Measurements from ENCODE around the gene NARF.

NARF gene

GRCh38 chr17:82489117-82489516 lies 30.6 kb downstream of the NARF start:
- H3K9me3 Mint-ChIP-seq: no peaks in the 10 kb centered on the region
- no peak overlapping the region for H3K4me3 Mint-ChIP-seq
- peaks cover 42% of the 10 kb centered on the region for H3K36me3 Mint-ChIP-seq (ENCODE audit: low read depth)
- H3K27me3 Mint-ChIP-seq (ENCODE audit: low read depth, poor library complexity): peaks cover 11% of the 10 kb centered on the region
- H3K4me1 Mint-ChIP-seq: peaks cover 15% of the 10 kb centered on the region
- DNase-seq: no peak
- no peak overlapping the region for H3K27ac Mint-ChIP-seq
- TF ChIP-seq CTCF (IDR thresholded peaks at IDR 0.05): no peak

- peak overlapping the region; percentile 65 for H3K27ac Mint-ChIP-seq
- H3K4me1 Mint-ChIP-seq: peaks cover 18% of the 10 kb centered on the region
- H3K27me3 Mint-ChIP-seq (ENCODE audit: low read depth, poor library complexity): peaks cover 19% of the 10 kb centered on the region
- peaks cover 35% of the 10 kb centered on the region for H3K36me3 Mint-ChIP-seq (ENCODE audit: low read depth)
- no peak for TF ChIP-seq CTCF (IDR thresholded peaks at IDR 0.05)
- no peak for DNase-seq
- no peaks in the 10 kb centered on the region for H3K9me3 Mint-ChIP-seq
- no peak overlapping the region for H3K4me3 Mint-ChIP-seq
Observed at GRCh38 chr17:82489851-82490511, 31.4 kb downstream of the NARF start.

- Mint-ChIP-seq H3K27me3 (ENCODE audit: low read depth, poor library complexity) (peaks cover 19% of the 10 kb centered on the region), H3K9me3 (no peaks in the 10 kb centered on the region), H3K36me3 (ENCODE audit: low read depth) (peaks cover 28% of the 10 kb centered on the region), H3K4me3 (no peak overlapping the region), H3K4me1 (peaks cover 18% of the 10 kb centered on the region), H3K27ac (peak overlapping the region; percentile 65)
- TF ChIP-seq CTCF (IDR thresholded peaks at IDR 0.05): no peak
- no peak for DNase-seq
Observed at GRCh38 chr17:82490512-82491195, 32.1 kb downstream of the NARF start.

GRCh38 chr17:82491196-82491530 lies 32.6 kb downstream of the NARF start:
- no peak for DNase-seq
- H3K4me1 Mint-ChIP-seq: peaks cover 14% of the 10 kb centered on the region
- H3K9me3 Mint-ChIP-seq: no peaks in the 10 kb centered on the region
- peak overlapping the region; percentile 75 for H3K27ac Mint-ChIP-seq
- H3K27me3 Mint-ChIP-seq (ENCODE audit: low read depth, poor library complexity): peaks cover 21% of the 10 kb centered on the region
- TF ChIP-seq CTCF (IDR thresholded peaks at IDR 0.05): no peak
- H3K4me3 Mint-ChIP-seq: no peak overlapping the region
- H3K36me3 Mint-ChIP-seq (ENCODE audit: low read depth): peaks cover 25% of the 10 kb centered on the region

- H3K9me3 Mint-ChIP-seq: no peaks in the 10 kb centered on the region
- peak overlapping the region; percentile 75 for H3K27ac Mint-ChIP-seq
- peaks cover 23% of the 10 kb centered on the region for H3K27me3 Mint-ChIP-seq (ENCODE audit: low read depth, poor library complexity)
- H3K36me3 Mint-ChIP-seq (ENCODE audit: low read depth): peaks cover 22% of the 10 kb centered on the region
- no peak for DNase-seq
- H3K4me3 Mint-ChIP-seq: no peak overlapping the region
- TF ChIP-seq CTCF (IDR thresholded peaks at IDR 0.05): no peak
- peaks cover 10% of the 10 kb centered on the region for H3K4me1 Mint-ChIP-seq
Observed at GRCh38 chr17:82491533-82491932, 33.0 kb downstream of the NARF start.
